GM19240 (cell line): ENCODE data around the gene RASGRF1.

Experiments used
- DNase-seq: peaks from one replicate; pipeline ENCODE4 v3.0.0; 2011; ENCODE audit warnings: low spot score; ENCODE audit not compliant: insufficient read length

The RASGRF1 gene

GRCh38 chr15:79101866-79102581 is 11.4 kb upstream of the RASGRF1 start:
- DNase-seq = no peak

GRCh38 chr15:79099692-79100091 is 9.1 kb upstream of the RASGRF1 start:
- DNase-seq = no peak

GRCh38 chr15:79094611-79095021 is 4.0 kb upstream of the RASGRF1 start:
- DNase-seq = no peak

DNA sequence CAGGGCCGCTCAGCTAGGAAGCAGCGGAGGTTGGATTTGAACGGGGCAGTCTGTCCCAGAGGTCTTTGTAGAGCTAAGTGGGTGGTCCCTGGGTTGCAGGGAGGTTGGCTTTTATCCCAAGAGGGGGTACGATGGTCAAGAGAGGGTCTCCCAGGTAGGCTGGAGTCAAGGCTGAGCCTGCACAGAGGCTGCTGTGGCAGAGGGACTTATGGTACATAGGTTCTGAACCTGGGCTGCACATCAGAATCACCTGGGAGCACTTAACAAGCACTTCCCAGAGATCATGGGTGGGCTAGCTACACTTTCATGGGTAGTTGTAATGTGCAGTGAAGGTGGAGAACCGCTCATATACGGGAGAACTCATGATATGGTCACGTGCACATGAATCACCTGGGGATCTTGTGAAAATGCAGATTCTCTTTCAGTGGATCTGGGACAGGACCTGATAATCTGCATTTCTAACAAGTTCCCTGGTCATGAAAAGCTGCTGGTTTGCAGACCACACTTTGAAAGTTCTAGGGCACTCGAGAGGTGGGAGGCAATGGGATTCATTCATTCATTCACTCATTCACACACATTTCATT is 2.9 kb upstream of the RASGRF1 start:
- DNase-seq = no peak

DNA sequence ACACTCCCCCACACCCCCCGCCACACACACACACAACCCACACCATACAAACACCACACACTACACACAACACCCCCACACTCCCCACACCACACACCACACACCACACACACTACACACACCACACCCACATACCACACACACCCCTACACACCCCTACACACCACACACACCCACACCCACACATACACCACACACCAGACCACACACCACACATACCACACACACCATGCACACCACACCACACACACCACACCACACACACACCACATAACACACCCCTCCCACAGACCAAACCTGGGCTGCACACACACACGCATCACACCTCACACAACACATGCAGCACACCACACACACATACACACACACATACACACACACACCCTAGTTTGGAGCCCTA is 1.8 kb upstream of the RASGRF1 start:
- DNase-seq = no peak

- no peak for DNase-seq
Measured at GRCh38 chr15:79091204-79091867, 756 bp upstream of the RASGRF1 start.

DNA sequence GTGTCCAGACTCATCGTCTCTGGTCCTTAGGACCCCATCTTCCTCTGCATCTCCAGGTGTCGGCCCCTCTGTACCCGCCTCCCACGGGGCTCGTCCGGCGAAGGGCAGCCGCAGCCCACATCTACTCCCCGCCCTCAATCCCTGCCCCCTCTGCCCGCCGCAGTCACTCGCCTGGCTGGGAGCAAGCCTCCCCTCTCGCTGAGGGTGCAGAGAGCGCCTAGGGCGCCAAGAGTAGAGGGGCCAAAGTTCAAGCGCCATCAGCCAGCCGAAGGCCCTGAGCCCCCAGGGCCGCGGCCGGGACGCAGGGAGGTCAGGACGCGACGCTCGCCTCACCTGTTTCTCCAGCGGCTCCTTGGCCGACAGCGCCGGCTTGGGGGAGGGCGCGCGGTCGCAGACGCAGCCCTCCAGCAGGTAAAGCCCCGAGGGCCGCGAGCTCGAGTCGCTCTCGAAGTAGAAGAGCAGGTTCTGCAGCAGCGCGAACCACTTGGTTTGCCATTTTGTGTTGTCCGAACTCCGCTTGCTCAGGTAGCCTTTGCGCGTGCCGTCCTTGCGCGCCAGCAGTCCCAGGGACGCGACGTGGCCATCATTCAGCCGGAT is 592 bp downstream of the RASGRF1 start:
- no peak for DNase-seq

- no peak for DNase-seq
Measured at GRCh38 chr15:79089331-79089889, 1.2 kb downstream of the RASGRF1 start.

DNA sequence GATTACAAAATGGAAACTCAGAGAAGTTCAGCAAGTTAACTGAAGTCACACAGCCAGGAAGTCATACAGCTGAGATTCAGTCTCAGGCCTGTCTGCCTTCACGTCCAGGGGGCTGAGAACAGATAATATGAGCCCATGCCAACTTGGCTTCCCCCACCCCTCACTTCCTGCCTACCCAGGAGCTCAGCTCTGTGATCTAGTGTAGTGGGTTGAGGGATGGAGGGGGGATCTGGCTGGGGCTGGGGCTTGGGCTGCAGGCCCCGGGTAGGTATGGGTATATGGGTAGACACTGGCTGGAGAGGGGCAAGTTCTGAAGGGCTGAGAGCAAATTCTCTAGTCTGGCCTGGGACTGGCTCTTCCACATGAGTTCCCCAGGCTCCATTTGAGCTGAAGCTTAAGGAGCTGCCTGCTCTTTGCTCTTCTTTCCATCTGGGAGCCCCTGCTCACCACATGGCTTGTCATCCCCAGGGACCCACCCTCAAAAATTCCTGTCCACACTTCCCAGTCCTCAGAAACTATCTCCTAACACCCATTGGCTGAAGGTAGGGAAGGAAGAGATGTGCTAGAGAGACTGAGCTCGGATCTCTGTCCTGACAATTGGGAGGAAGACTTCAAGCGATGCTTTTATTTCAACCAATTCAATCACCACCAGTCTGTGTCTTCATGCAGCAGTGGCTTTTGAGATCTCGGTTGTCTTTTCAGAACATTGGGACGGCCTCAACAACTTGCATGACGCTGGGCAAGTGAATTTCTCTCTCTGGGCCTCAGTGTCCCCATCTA is 2.0 kb downstream of the RASGRF1 start:
- no peak for DNase-seq

GRCh38 chr15:79086814-79087213 is 3.8 kb downstream of the RASGRF1 start:
- DNase-seq = no peak

- DNase-seq = no peak
Measured at GRCh38 chr15:79084308-79084968, 6.1 kb downstream of the RASGRF1 start.

- DNase-seq = no peak
Measured at GRCh38 chr15:79083154-79083553, 7.4 kb downstream of the RASGRF1 start.

DNA sequence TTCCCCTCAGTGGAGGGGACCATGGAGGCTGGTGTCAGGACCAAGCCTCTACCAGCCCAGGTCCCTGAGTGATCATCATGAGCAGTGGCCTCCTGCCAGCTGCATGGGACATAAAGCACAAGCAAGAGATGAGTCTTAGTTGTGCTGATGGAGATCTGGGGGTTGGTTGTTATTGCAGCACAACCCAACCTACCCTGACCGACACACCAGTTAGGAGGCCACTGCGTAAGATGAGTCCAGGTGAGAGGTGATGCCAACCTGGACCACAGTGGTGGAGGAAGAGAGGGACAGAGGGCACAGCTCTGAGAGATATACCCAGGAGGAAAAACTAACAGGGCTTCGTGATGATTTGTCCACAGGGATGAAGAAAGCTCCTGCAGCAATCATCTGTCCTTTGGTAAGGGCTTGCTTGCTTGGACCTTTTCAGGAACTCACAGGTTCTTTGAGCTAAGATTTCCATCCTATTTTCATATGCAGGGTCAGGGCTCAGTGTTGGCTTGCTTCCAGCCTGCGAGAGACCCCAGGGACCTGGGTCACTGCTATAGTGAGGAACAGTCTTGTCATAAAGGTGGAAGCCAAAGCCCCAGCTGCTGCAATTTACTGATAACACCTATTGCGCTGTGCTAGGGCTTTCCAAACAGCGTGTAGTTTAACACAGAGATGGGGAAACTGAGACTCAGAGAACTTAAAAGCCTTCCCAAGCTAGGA is 8.1 kb downstream of the RASGRF1 start:
- DNase-seq = no peak

DNA sequence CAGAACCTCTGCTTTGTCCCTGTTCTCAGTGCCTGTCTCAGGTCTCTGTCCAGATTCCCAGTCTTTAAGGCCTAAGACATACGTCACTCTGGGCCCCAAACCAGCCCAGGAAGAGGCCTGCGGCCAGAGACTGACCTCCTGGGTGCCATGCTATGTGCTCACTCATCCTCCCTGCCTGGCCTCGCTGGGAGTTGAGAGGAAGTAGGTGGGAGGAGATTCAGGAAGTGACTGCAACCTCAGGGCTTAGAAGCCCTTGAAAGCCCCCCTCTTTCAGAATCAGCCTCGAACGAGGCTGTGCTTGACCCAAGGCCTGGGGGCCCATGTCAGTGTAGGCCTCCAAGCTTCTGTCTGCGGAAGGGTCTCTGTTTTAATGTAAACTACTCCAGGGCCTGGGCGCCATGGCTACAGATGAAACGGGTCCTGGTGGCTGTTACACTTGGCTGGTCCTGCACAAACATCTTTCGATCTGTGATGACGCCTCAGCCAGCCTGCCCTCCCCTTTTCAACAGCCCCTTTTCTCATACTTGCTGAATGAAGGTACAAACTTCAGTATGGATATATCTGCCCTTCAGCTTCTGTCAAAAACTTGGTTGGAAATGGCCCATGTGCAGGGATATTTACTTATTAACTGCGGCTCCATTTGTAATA is 11.7 kb downstream of the RASGRF1 start:
- no peak for DNase-seq

GRCh38 chr15:79078003-79078402 is 12.6 kb downstream of the RASGRF1 start:
- DNase-seq = no peak

GRCh38 chr15:79076661-79077060 is 13.9 kb downstream of the RASGRF1 start:
- DNase-seq = no peak

- DNase-seq = no peak
Measured at GRCh38 chr15:79075256-79075655, 15.3 kb downstream of the RASGRF1 start.

- no peak for DNase-seq
Measured at GRCh38 chr15:79073336-79073735, 17.2 kb downstream of the RASGRF1 start.

DNA sequence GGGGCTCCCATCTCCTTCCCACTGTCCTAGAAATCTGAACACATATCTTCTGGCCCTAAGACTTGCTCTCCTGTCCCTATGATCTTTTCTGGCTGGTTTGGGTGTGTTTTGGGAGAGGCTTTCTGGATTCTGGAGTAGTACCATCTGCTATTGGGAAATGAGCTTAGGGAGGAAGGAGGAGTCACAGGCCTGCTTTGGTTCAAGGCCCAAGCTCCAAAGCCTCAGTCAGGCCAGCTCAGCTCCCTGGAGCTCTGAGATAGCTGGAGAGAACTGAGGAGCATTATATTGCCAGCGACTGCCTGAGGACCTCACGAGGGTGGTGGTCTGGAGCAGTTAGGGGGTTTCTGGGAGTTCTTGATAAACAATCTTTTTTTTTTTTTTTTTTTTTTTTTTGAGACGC is 18.7 kb downstream of the RASGRF1 start:
- DNase-seq = no peak

- DNase-seq = no peak
Measured at GRCh38 chr15:79068790-79069189, 21.8 kb downstream of the RASGRF1 start.
